KMS-11 (cell line): ENCODE data around the gene DRAP1.

Source experiments
- H2AFZ ChIP-seq: fragments of 200-600 bp; sonication (generic); 2 replicates; pipeline ENCODE4 v1.6.1; 2016; ENCODE audit warnings: antibody characterized with exemption, mixed run types, low read depth
- H3K27ac ChIP-seq: fragments of 200-600 bp; sonication (generic); 2 replicates; pipeline ENCODE4 v1.6.1; 2016; ENCODE audit warnings: mild to moderate bottlenecking, mixed run types
- H3K27me3 ChIP-seq: fragments of 200-600 bp; sonication (generic); 2 replicates; pipeline ENCODE4 v1.6.1; 2017; ENCODE audit warnings: mild to moderate bottlenecking, low read depth, mixed run types, moderate library complexity; ENCODE audit not compliant: insufficient read depth
- H3K36me3 ChIP-seq: fragments of 200-600 bp; sonication (generic); 2 replicates; pipeline ENCODE4 v1.6.1; 2017; ENCODE audit warnings: mild to moderate bottlenecking, mixed run types; ENCODE audit not compliant: insufficient read depth
- H3K4me1 ChIP-seq: fragments of 200-600 bp; sonication (generic); 2 replicates; pipeline ENCODE4 v1.6.1; 2016; ENCODE audit warnings: mild to moderate bottlenecking, low read depth, mixed run types; ENCODE audit not compliant: poor library complexity, severe bottlenecking
- H3K4me2 ChIP-seq: fragments of 200-600 bp; sonication (generic); 2 replicates; pipeline ENCODE4 v1.7.0; 2016; ENCODE audit warnings: mild to moderate bottlenecking, mixed run types
- H3K4me3 ChIP-seq: fragments of 200-600 bp; sonication (generic); IDR thresholded peaks from 2 replicates; pipeline ENCODE4 v1.6.1; 2017; ENCODE audit warnings: low read depth, low read length, mixed read lengths; ENCODE audit not compliant: insufficient read depth
- H3K79me2 ChIP-seq: fragments of 200-600 bp; sonication (generic); 2 replicates; pipeline ENCODE4 v1.6.1; 2016; ENCODE audit warnings: low read depth, mixed run types; ENCODE audit not compliant: insufficient read depth
- H3K9ac ChIP-seq: fragments of 200-600 bp; sonication (generic); 2 replicates; pipeline ENCODE4 v1.6.1; 2016; ENCODE audit warnings: mild to moderate bottlenecking, mixed run types
- H4K20me1 ChIP-seq: fragments of 200-600 bp; sonication (generic); 2 replicates; pipeline ENCODE4 v1.6.1; 2016; ENCODE audit warnings: mild to moderate bottlenecking, mixed run types; ENCODE audit not compliant: insufficient read depth
- CTCF ChIP-seq: fragments of 200-600 bp; sonication (generic); conservative IDR thresholded peaks from 2 replicates; pipeline ENCODE4 v1.6.1; 2017; ENCODE audit warnings: low read depth, mild to moderate bottlenecking, antibody characterized with exemption, low read length, moderate library complexity, mixed read lengths

The DRAP1 gene

GRCh38 chr11:65931773-65932557 is 12.7 kb downstream of the DRAP1 start:
- Histone ChIP-seq H3K9ac (no peak overlapping the region), H3K4me2 (no peak overlapping the region), H3K27ac (no peak overlapping the region), H2AFZ (no peak overlapping the region), H4K20me1 (no peaks in the 10 kb centered on the region), H3K79me2 (no peaks in the 10 kb centered on the region), H3K27me3 (no peaks in the 10 kb centered on the region), H3K36me3 (no peaks in the 10 kb centered on the region), H3K4me3 (no peak overlapping the region), H3K4me1 (peaks cover 38% of the 10 kb centered on the region)
- TF ChIP-seq CTCF, result no peak

GRCh38 chr11:65932558-65932919 is 13.3 kb downstream of the DRAP1 start:
- Histone ChIP-seq H3K36me3 (no peaks in the 10 kb centered on the region), H3K27me3 (no peaks in the 10 kb centered on the region), H3K4me1 (peaks cover 35% of the 10 kb centered on the region), H4K20me1 (no peaks in the 10 kb centered on the region), H3K4me2 (no peak overlapping the region), H3K27ac (no peak overlapping the region), H2AFZ (no peak overlapping the region), H3K9ac (no peak overlapping the region), H3K79me2 (no peaks in the 10 kb centered on the region), H3K4me3 (no peak overlapping the region)
- no peak for TF ChIP-seq CTCF

GRCh38 chr11:65934014-65934413 is 14.8 kb downstream of the DRAP1 start:
- H3K4me1 ChIP-seq, result peaks cover 23% of the 10 kb centered on the region
- H3K27ac ChIP-seq, result no peak overlapping the region
- H3K79me2 ChIP-seq, result no peaks in the 10 kb centered on the region
- H3K4me3 ChIP-seq, result no peak overlapping the region
- H3K27me3 ChIP-seq, result no peaks in the 10 kb centered on the region
- H3K4me2 ChIP-seq, result no peak overlapping the region
- no peak overlapping the region for H3K9ac ChIP-seq
- H2AFZ ChIP-seq, result no peak overlapping the region
- no peaks in the 10 kb centered on the region for H4K20me1 ChIP-seq
- TF ChIP-seq CTCF, result no peak
- no peaks in the 10 kb centered on the region for H3K36me3 ChIP-seq

- no peak overlapping the region for H2AFZ ChIP-seq
- no peak for TF ChIP-seq CTCF
- H4K20me1 ChIP-seq, result no peaks in the 10 kb centered on the region
These were observed 18.5 kb downstream of the DRAP1 start for GRCh38 chr11:65937766-65938165.

More at GRCh38 chr11:65937766-65938165, 18.5 kb downstream of the DRAP1 start:
- no peak overlapping the region for H3K4me3 ChIP-seq
- H3K4me1 ChIP-seq, result peaks cover 14% of the 10 kb centered on the region
- H3K4me2 ChIP-seq, result no peak overlapping the region
- H3K36me3 ChIP-seq, result no peaks in the 10 kb centered on the region
- H3K27ac ChIP-seq, result no peak overlapping the region
- H3K79me2 ChIP-seq, result no peaks in the 10 kb centered on the region
- H3K9ac ChIP-seq, result no peak overlapping the region
- no peaks in the 10 kb centered on the region for H3K27me3 ChIP-seq
